Ovary (tissue), 3 donors: ENCODE data around the gene CISD3.

Experiments
- CTCF ChIP-seq, 3 donors: fragments of 450-650 bp in 2 of 3; fragments of 200-600 bp in 1 of 3; IDR thresholded peaks; one replicate each; pipeline versions ENCODE4 v1.5.1 to v1.8.0; 2016 to 2022; ENCODE audit warnings: antibody characterized with exemption in 3 of 3, mild to moderate bottlenecking in 1 of 3
- EP300 ChIP-seq: sonication (generic); formaldehyde crosslinking; IDR thresholded peaks from one replicate; pipeline ENCODE4 v1.6.1; 2017; ENCODE audit warnings: antibody characterized with exemption
- POLR2A ChIP-seq: fragments of 450-650 bp; IDR thresholded peaks from one replicate; pipeline ENCODE4 v1.6.1; 2017; ENCODE audit warnings: antibody characterized with exemption, mild to moderate bottlenecking, moderate library complexity
- donor health status: DM: no; HTN: no; CAD: no.

DNA sequence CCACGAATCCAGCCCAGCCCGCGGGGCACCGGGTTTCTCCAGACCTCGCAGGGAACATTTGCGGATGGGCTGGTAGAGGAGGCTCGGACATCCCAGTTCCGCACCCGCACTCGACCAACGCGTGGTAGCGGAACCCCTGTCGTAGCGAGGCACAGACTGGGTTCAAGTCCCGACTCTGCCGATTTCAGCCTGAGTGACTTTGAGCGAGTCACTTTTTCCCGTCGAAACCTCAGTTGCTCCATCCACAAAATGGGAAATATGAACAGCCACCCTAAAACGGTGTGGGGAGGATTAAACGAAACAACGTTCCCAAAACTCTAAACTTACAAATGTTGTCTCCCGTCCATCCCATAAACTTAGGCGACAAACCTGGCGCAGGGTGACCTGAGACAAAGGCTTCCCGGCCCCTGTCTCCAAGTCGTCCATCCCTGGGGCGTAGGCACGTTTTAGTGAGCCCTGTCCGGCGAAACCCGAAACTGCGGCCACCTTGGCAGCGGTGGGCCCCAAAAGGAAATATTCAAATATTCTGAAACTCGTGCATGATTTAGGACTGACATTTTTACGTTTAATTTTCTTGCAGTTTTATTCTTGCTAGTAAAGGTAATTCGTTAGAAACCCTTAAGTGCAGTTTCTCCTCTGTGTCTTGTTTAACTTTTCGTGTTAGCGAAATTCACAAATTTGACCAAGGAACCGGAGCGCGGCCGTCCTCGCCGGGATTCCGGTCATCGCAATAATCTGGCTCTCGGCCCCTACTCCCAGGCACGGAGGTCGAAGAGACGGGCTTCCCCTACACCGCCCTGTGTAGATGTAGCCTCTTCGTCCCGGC, 27.0 kb upstream of the CISD3 start:
- TF ChIP-seq CTCF (IDR thresholded peaks at IDR 0.05) (no peak), POLR2A (no peak), EP300 (no peak)
